Calu3 (cell line): ENCODE data around the gene CEACAM4. TPM values are rescaled to one million over a fixed set of nuclear protein-coding genes. Genes with fewer than 3 reads are reported as not detected.
A peak's percentile ranks its signal among the peaks of the same experiment; 100 is the strongest.

ENCODE experiments used
- BruUV-seq: library from RNA; stranded (reverse); fragments of 400-500 nt; replicated peaks from 2 replicates; lab custom pipeline; 2021; lab: Mats Ljungman, UMichigan
- CTCF ChIA-PET: fragments of 300-600 bp; sonication (Branson Sonifier 250); formaldehyde crosslinking; loops from one replicate; lab custom pipeline; 2022; ENCODE audit warnings: antibody characterized with exemption; lab: Charles Lee
- DNase-seq: peaks from one replicate; pipeline ENCODE4 v3.0.0; 2022
- H3K27ac Mint-ChIP-seq: one replicate; pipeline ENCODE4 v1.8.0; 2022; ENCODE audit warnings: mixed read lengths; ENCODE audit not compliant: unreplicated experiment
- H3K27me3 Mint-ChIP-seq: one replicate; pipeline ENCODE4 v1.8.0; 2022; ENCODE audit warnings: mixed read lengths; ENCODE audit not compliant: unreplicated experiment
- H3K36me3 Mint-ChIP-seq: one replicate; pipeline ENCODE4 v1.8.0; 2022; ENCODE audit warnings: mild to moderate bottlenecking, moderate library complexity, mixed read lengths; ENCODE audit not compliant: insufficient read depth, unreplicated experiment
- H3K4me1 Mint-ChIP-seq: one replicate; pipeline ENCODE4 v1.8.0; 2022; ENCODE audit warnings: mild to moderate bottlenecking, low read depth, mixed read lengths; ENCODE audit not compliant: unreplicated experiment
- H3K4me3 Mint-ChIP-seq: one replicate; pipeline ENCODE4 v1.8.0; 2022; ENCODE audit warnings: mild to moderate bottlenecking, low read depth, moderate library complexity, mixed read lengths; ENCODE audit not compliant: unreplicated experiment
- H3K9me3 Mint-ChIP-seq: one replicate; pipeline ENCODE4 v1.8.0; 2022; ENCODE audit warnings: low read depth, mixed read lengths; ENCODE audit not compliant: unreplicated experiment
- intact Hi-C: fragments of 100-400 bp; cut with micrococcal nuclease; formaldehyde crosslinking; loops from one replicate; pipeline ENCODE4 v1.10.0; 2022; ENCODE audit not compliant: unreplicated experiment
- total RNA-seq: library from RNA; stranded (reverse); gene quantifications from 2 replicates; pipeline ENCODE4 v1.2.3, GENCODE V29; 2022
- TF ChIP-seq, protein P1 (sequence below): fragments of 200-600 bp; IDR thresholded peaks from one replicate; pipeline ENCODE4 v1.8.0; 2022; ENCODE audit warnings: antibody characterized with exemption; ENCODE audit not compliant: unreplicated experiment

The CEACAM4 gene
- total RNA-seq, 1 experiment from 2014 or later, result not detected

DNA sequence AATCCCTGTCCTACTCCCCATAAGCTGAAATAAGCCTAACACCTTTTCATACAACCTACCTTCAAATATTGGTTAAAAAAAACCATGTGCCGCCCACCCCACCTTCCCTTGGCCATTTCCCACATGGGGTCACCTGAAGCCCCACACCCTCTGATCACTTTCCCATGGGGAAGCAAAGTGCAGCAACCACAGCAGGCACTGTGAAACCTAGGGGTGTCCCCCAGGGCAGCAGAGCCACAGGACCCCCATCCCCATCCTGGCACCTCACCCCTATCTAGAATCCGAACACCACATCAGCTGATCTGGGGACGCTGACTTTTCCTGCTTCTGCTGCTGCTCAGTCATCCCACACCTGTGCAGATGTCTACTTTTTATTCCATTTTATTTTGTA is 31.0 kb downstream of the CEACAM4 start:
- no peaks in the 10 kb centered on the region for H3K9me3 Mint-ChIP-seq
- peaks cover 92% of the 10 kb centered on the region for H3K27me3 Mint-ChIP-seq
- no peaks in the 10 kb centered on the region for H3K36me3 Mint-ChIP-seq
- no peak for DNase-seq
- intact Hi-C loops, result loop anchor here (5.0 kb wide), 1 partner anchor 151 kb away; no protein-coding TSS in a partner anchor
- no peak overlapping the region for H3K27ac Mint-ChIP-seq
- H3K4me3 Mint-ChIP-seq, result no peak overlapping the region
- TF ChIP-seq, protein P1, sequence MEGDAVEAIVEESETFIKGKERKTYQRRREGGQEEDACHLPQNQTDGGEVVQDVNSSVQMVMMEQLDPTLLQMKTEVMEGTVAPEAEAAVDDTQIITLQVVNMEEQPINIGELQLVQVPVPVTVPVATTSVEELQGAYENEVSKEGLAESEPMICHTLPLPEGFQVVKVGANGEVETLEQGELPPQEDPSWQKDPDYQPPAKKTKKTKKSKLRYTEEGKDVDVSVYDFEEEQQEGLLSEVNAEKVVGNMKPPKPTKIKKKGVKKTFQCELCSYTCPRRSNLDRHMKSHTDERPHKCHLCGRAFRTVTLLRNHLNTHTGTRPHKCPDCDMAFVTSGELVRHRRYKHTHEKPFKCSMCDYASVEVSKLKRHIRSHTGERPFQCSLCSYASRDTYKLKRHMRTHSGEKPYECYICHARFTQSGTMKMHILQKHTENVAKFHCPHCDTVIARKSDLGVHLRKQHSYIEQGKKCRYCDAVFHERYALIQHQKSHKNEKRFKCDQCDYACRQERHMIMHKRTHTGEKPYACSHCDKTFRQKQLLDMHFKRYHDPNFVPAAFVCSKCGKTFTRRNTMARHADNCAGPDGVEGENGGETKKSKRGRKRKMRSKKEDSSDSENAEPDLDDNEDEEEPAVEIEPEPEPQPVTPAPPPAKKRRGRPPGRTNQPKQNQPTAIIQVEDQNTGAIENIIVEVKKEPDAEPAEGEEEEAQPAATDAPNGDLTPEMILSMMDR, result no peak
- CTCF ChIA-PET, result no interaction called here
- no TSS peak for BruUV-seq
- H3K4me1 Mint-ChIP-seq, result peaks cover 18% of the 10 kb centered on the region

DNA sequence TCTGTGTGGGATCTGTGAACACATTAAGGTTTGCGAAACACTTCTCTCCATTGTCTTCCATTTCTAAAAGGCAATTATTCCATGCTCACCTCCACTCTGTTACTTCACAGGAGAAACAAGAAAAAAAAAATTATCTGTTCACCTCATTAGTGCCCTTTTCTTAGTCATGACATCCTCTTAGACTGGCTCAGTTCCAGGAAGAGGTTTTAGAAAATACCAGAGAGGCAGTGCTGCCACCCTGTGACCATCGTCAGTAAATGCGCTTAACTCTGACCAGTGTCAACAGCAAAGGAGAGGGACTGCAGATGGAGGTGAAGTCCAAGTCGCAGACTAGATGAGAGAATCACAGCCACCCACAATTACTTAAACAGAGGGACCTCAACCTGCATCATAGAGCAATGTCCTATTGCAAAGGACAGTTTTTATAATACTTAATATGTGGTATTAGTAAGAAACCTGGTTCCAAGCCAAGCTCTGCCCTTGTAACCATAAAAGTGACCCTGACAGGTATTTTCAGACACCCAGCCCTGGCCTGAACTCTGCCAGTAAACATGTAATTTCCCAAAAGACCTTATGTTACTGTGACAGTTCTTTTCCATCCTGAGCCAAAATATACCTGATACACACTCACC is 31.5 kb downstream of the CEACAM4 start:
- H3K27ac Mint-ChIP-seq, result no peak overlapping the region
- CTCF ChIA-PET, result no interaction called here
- intact Hi-C loops, result loop anchor here (5.0 kb wide), 1 partner anchor 152 kb away; no protein-coding TSS in a partner anchor
- no peak overlapping the region for H3K4me3 Mint-ChIP-seq
- BruUV-seq, result no TSS peak
- no peaks in the 10 kb centered on the region for H3K9me3 Mint-ChIP-seq
- DNase-seq, result peak; percentile 79
- TF ChIP-seq, protein P1, result peak; percentile 57
- H3K4me1 Mint-ChIP-seq, result peaks cover 18% of the 10 kb centered on the region
- H3K36me3 Mint-ChIP-seq, result no peaks in the 10 kb centered on the region
- peaks cover 92% of the 10 kb centered on the region for H3K27me3 Mint-ChIP-seq

DNA sequence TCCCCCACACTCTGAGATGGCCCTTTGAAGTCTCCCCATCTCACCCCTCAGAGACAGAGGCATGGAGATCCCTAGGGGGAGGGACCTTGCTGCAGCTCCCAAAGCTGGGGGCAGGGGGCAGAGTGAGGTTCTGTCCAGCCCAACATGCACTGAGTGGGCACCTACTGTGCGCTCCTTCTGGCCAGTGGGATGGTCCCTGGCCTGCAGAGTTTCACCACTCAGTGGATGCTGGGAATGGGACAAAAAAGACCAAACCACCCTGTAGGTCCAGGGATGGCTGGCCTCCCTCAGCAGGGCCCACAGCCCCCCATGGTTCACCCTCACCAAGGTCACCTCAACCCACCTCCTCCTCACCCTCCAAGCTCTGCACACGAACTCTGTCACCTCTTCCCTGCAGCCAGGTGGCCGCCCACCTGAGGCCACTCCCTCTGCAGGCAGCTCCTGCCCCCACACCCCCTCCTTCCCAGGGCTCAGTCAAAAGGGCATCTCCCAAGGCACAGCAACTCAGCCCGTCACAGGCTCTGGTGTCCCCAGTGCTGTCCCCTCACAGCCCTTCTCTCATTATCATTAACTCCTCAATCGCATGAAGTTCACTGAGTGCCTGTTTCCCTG is 34.8 kb downstream of the CEACAM4 start:
- DNase-seq, result no peak
- peaks cover 95% of the 10 kb centered on the region for H3K27me3 Mint-ChIP-seq
- no peaks in the 10 kb centered on the region for H3K36me3 Mint-ChIP-seq
- no peak overlapping the region for H3K27ac Mint-ChIP-seq
- no TSS peak for BruUV-seq
- peaks cover under 1% of the 10 kb centered on the region for H3K4me1 Mint-ChIP-seq
- no peak overlapping the region for H3K4me3 Mint-ChIP-seq
- TF ChIP-seq, protein P1, result no peak
- H3K9me3 Mint-ChIP-seq, result no peaks in the 10 kb centered on the region
- intact Hi-C loops, result no loop called here
- CTCF ChIA-PET, result no interaction called here

DNA sequence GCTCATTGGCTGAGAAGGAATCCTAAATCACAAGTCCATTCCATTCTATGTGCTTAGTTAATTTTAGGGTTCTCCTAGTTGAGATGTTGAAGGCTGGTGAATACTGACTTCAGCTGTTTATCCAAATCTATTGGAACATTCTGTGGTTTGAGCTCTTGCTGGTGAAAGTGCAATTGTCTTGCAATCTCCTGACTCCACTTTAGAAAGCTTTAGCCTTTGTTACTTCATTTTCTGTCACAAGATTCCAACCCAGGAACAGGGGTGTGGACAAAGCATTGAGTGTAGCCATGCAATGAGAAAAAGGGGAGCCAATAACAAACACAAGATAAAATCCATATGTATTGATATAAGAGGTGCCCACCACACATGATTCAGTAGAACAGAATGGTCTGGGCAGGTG is 35.9 kb downstream of the CEACAM4 start:
- H3K9me3 Mint-ChIP-seq, result no peaks in the 10 kb centered on the region

More for the DNA sequence above, 35.9 kb downstream of the CEACAM4 start:
- CTCF ChIA-PET, result interaction anchor here (0.9 kb wide), 1 partner anchor 11 kb away, joined by 3 read pairs; no protein-coding TSS in a partner anchor
- TF ChIP-seq, protein P1, result no peak
- no peak for DNase-seq
- Mint-ChIP-seq H3K4me3 (no peak overlapping the region), H3K27ac (no peak overlapping the region), H3K27me3 (peaks cover 95% of the 10 kb centered on the region), H3K4me1 (no peaks in the 10 kb centered on the region), H3K36me3 (no peaks in the 10 kb centered on the region)
- no TSS peak for BruUV-seq
- intact Hi-C loops, result no loop called here
